ENCODE measurements around the gene RCC2. TPM values are rescaled to one million over a fixed set of nuclear protein-coding genes. Genes with fewer than 3 reads are reported as not detected.

RCC2 gene
- total and polyA plus RNA-seq, 4 donors: 2.1 to 36.7 (median 8.1) TPM

DNA sequence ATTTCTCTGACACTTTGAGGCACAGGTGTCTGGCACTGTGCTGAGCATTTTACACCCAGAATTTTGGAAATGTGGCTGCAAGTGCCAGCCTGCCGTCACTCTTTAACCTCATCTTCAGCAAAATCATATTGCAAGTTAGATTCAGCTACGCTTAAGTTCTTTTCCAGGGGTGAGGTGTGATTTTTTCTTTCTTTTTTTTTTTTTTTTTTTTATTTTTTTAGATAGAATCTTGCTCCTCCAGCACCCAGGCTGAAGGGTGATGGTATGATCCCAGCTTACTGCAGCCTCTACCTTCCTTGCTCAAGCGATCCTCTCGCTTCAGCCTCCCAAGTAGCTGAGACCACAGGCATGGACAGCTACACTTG, 2.5 kb upstream of the RCC2 start (continued):
- TF ChIP-seq, protein P1, sequence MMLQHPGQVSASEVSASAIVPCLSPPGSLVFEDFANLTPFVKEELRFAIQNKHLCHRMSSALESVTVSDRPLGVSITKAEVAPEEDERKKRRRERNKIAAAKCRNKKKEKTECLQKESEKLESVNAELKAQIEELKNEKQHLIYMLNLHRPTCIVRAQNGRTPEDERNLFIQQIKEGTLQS (IDR thresholded peaks at IDR 0.05): no peak
- TF ChIP-seq YY1 (IDR thresholded peaks at IDR 0.05) (no peak), HNF4G (IDR thresholded peaks at IDR 0.05) (no peak), EGR1 (IDR thresholded peaks at IDR 0.05; ENCODE audit: low read depth in 2 of 2) (no peak), HNF4A (conservative IDR thresholded peaks at IDR 0.05) (no peak), RAD21 (IDR thresholded peaks at IDR 0.05) (no peak), TAF1 (conservative IDR thresholded peaks at IDR 0.05) (no peak), NR2F2 (IDR thresholded peaks at IDR 0.05) (no peak), FOXA1 (IDR thresholded peaks at IDR 0.05) (no peak), FOXA2 (IDR thresholded peaks at IDR 0.05) (no peak)
- TF ChIP-seq, protein P2, sequence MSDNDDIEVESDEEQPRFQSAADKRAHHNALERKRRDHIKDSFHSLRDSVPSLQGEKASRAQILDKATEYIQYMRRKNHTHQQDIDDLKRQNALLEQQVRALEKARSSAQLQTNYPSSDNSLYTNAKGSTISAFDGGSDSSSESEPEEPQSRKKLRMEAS (IDR thresholded peaks at IDR 0.05): no peak

DNA sequence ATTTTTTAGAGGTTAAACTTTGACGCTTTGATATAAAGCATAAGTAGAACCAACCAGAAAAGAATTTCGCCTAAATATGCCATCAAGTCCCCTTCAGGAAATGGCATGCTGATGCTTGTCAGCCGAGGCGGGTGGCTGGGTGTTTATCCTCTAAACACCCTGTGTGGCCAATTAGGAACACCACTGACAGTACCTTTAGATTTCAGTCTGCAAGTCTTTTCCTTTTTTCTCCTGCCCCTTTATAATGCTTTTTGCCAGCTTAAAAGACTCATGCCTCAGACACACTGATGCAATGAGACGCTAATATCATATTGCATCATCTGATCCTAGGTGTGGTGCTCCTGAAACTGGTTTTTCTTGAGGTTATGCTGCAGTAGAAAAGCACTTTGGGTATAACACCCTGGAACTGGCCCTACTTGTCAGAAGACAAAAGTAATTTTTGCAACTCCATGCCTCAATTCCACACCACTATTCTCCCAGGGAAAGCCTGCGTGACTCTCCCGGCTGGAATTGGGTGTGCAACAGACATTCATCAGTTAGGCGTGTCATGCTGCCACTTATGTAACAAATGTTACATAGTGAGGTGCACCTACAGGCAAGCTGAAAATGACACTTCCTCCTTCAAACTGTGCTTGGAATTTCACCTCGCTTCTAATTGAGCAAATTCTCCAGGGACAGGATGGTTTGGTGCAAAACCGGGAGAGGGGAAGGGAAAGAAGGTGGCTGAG, 2.0 kb upstream of the RCC2 start:
- Histone ChIP-seq H3K4me3 (ENCODE audit: low read depth in 1 of 3, low read length in 3 of 3) (no peak overlapping the region), H3K27ac (ENCODE audit: low read depth in 1 of 2, low read length in 2 of 2) (no peak overlapping the region), H3K4me1 (ENCODE audit: control insufficient read depth in 4 of 4, insufficient read depth in 4 of 4, low read length in 3 of 4) (peaks cover 5 to 14% (median 10%) of the 10 kb centered on the region in 4 donors), H3K36me3 (ENCODE audit: control insufficient read depth in 4 of 4, insufficient read depth in 3 of 4, low read depth in 1 of 4, low read length in 3 of 4) (no peaks in the 10 kb centered on the region), H3K27me3 (ENCODE audit: control insufficient read depth in 4 of 4, insufficient read depth in 4 of 4, low read length in 3 of 4) (no peaks in the 10 kb centered on the region), H3K9me3 (ENCODE audit: control insufficient read depth in 4 of 4, low read length in 3 of 4) (no peaks in the 10 kb centered on the region), H3K9ac (ENCODE audit: low read depth in 1 of 2, low read length in 2 of 2) (no peak overlapping the region)
- 56% methylated on average over 10 of the region's 10 CpGs for WGBS
- no peak for TF ChIP-seq RXRA (IDR thresholded peaks at IDR 0.05)
- TF ChIP-seq TAF1 (conservative IDR thresholded peaks at IDR 0.05): no peak
- TF ChIP-seq, protein P3, sequence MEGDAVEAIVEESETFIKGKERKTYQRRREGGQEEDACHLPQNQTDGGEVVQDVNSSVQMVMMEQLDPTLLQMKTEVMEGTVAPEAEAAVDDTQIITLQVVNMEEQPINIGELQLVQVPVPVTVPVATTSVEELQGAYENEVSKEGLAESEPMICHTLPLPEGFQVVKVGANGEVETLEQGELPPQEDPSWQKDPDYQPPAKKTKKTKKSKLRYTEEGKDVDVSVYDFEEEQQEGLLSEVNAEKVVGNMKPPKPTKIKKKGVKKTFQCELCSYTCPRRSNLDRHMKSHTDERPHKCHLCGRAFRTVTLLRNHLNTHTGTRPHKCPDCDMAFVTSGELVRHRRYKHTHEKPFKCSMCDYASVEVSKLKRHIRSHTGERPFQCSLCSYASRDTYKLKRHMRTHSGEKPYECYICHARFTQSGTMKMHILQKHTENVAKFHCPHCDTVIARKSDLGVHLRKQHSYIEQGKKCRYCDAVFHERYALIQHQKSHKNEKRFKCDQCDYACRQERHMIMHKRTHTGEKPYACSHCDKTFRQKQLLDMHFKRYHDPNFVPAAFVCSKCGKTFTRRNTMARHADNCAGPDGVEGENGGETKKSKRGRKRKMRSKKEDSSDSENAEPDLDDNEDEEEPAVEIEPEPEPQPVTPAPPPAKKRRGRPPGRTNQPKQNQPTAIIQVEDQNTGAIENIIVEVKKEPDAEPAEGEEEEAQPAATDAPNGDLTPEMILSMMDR (IDR thresholded peaks at IDR 0.05; ENCODE audit: low read depth, low read length, missing input control): no peak
- no peak for TF ChIP-seq YY1 (IDR thresholded peaks at IDR 0.05)
- no peak for TF ChIP-seq SP1 (IDR thresholded peaks at IDR 0.05)
- TF ChIP-seq, protein P4, sequence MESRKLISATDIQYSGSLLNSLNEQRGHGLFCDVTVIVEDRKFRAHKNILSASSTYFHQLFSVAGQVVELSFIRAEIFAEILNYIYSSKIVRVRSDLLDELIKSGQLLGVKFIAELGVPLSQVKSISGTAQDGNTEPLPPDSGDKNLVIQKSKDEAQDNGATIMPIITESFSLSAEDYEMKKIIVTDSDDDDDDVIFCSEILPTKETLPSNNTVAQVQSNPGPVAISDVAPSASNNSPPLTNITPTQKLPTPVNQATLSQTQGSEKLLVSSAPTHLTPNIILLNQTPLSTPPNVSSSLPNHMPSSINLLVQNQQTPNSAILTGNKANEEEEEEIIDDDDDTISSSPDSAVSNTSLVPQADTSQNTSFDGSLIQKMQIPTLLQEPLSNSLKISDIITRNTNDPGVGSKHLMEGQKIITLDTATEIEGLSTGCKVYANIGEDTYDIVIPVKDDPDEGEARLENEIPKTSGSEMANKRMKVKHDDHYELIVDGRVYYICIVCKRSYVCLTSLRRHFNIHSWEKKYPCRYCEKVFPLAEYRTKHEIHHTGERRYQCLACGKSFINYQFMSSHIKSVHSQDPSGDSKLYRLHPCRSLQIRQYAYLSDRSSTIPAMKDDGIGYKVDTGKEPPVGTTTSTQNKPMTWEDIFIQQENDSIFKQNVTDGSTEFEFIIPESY (IDR thresholded peaks at IDR 0.05): no peak
- TF ChIP-seq, protein P5, sequence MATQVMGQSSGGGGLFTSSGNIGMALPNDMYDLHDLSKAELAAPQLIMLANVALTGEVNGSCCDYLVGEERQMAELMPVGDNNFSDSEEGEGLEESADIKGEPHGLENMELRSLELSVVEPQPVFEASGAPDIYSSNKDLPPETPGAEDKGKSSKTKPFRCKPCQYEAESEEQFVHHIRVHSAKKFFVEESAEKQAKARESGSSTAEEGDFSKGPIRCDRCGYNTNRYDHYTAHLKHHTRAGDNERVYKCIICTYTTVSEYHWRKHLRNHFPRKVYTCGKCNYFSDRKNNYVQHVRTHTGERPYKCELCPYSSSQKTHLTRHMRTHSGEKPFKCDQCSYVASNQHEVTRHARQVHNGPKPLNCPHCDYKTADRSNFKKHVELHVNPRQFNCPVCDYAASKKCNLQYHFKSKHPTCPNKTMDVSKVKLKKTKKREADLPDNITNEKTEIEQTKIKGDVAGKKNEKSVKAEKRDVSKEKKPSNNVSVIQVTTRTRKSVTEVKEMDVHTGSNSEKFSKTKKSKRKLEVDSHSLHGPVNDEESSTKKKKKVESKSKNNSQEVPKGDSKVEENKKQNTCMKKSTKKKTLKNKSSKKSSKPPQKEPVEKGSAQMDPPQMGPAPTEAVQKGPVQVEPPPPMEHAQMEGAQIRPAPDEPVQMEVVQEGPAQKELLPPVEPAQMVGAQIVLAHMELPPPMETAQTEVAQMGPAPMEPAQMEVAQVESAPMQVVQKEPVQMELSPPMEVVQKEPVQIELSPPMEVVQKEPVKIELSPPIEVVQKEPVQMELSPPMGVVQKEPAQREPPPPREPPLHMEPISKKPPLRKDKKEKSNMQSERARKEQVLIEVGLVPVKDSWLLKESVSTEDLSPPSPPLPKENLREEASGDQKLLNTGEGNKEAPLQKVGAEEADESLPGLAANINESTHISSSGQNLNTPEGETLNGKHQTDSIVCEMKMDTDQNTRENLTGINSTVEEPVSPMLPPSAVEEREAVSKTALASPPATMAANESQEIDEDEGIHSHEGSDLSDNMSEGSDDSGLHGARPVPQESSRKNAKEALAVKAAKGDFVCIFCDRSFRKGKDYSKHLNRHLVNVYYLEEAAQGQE (IDR thresholded peaks at IDR 0.05): no peak
- no peak for TF ChIP-seq JUND (IDR thresholded peaks at IDR 0.05)
- TF ChIP-seq RAD21 (IDR thresholded peaks at IDR 0.05): no peak
- TF ChIP-seq NR2F2 (IDR thresholded peaks at IDR 0.05): no peak
- TF ChIP-seq EGR1 (IDR thresholded peaks at IDR 0.05; ENCODE audit: low read depth in 2 of 2): no peak
- no peak for TF ChIP-seq FOXA2 (IDR thresholded peaks at IDR 0.05)
- no peak for TF ChIP-seq FOXA1 (IDR thresholded peaks at IDR 0.05)
- TF ChIP-seq, protein P1 (IDR thresholded peaks at IDR 0.05): no peak
- no peak for TF ChIP-seq HNF4G (IDR thresholded peaks at IDR 0.05)
- TF ChIP-seq, protein P2 (IDR thresholded peaks at IDR 0.05): no peak
- no peak for DNase-seq (ENCODE audit: low spot score)
